AG10803 (cell line): ENCODE measurements around the gene TGM6.

Experiments
- DNase-seq: peaks from one replicate; pipeline ENCODE4 v3.0.0; 2010; ENCODE audit warnings: low read depth
- H3K4me3 ChIP-seq: 2 replicates; pipeline ENCODE4 v1.5.1; 2011; ENCODE audit warnings: mild to moderate bottlenecking, low read length, control low read depth
- TF ChIP-seq, protein P1 (sequence below): conservative IDR thresholded peaks from 2 replicates; pipeline ENCODE4 v1.5.1; 2011; ENCODE audit warnings: mild to moderate bottlenecking, low read length, control low read depth, inconsistent platforms

The TGM6 gene

DNA sequence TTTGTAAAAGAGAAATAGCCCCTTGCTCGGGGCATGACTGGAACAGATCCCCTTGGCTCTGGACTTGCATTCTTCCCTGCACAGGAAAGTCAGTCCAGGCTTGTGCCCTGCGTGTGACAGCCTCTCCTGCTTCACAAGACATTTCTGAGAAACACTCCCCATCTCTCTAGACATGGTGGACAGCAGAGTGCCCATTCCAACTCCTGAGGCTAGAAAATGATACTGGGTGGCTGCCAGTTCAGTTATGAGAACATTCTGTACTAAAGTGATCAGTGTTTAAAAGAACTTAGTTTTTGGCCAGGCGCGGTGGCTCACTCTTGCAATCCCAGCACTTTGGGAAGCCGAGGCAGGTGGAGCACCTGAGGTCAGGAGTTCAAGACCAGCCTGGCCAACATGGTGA, 43.6 kb upstream of the TGM6 start:
- no peak for DNase-seq
- TF ChIP-seq, protein P1, sequence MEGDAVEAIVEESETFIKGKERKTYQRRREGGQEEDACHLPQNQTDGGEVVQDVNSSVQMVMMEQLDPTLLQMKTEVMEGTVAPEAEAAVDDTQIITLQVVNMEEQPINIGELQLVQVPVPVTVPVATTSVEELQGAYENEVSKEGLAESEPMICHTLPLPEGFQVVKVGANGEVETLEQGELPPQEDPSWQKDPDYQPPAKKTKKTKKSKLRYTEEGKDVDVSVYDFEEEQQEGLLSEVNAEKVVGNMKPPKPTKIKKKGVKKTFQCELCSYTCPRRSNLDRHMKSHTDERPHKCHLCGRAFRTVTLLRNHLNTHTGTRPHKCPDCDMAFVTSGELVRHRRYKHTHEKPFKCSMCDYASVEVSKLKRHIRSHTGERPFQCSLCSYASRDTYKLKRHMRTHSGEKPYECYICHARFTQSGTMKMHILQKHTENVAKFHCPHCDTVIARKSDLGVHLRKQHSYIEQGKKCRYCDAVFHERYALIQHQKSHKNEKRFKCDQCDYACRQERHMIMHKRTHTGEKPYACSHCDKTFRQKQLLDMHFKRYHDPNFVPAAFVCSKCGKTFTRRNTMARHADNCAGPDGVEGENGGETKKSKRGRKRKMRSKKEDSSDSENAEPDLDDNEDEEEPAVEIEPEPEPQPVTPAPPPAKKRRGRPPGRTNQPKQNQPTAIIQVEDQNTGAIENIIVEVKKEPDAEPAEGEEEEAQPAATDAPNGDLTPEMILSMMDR, result no peak
- no peak overlapping the region for H3K4me3 ChIP-seq

GRCh38 chr20:2338411-2339066, 42.2 kb upstream of the TGM6 start:
- DNase-seq, result no peak
- TF ChIP-seq, protein P1, result no peak
- H3K4me3 ChIP-seq, result no peak overlapping the region

DNA sequence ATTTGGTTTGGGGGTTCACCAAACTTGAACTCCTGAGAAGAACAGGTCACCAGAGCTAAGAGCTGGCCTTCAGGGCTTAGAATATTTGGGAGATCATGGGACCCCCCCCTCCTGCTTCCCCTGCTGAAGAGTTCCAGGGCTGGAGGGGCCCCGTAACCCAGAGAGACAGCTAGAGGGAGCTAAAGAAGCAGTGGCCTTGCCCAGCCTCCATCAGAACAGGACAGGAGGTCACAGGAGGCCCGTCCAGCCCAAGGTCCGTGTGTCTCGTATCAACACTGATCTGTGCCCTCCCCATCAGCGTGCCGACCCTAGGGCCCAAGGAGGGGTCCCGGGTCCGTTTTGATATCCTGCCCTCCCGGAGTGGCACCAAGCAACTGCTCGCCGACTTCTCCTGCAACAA, 40.6 kb upstream of the TGM6 start:
- DNase-seq, result no peak
- TF ChIP-seq, protein P1, result no peak
- no peak overlapping the region for H3K4me3 ChIP-seq

DNA sequence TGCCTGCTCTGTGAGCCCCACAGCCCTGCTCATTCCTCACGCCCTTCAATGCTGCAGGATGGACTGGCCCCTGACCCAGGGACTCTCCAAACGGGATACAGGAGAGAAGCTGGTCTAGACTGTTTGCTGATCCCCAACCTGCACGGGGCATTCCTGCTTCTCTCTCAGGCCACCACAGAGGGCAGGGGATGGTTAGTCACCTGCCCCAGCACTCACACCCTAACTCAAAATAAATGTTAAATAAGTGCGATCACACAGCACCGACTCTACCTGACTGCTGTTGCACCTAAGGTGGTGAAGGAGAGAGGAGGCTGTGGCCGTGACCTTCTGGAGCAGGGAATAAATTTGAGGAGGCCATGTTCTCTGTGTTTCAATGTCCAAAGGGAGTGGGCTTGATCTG, 39.9 kb upstream of the TGM6 start:
- no peak for DNase-seq
- TF ChIP-seq, protein P1, result no peak
- H3K4me3 ChIP-seq, result no peak overlapping the region

DNA sequence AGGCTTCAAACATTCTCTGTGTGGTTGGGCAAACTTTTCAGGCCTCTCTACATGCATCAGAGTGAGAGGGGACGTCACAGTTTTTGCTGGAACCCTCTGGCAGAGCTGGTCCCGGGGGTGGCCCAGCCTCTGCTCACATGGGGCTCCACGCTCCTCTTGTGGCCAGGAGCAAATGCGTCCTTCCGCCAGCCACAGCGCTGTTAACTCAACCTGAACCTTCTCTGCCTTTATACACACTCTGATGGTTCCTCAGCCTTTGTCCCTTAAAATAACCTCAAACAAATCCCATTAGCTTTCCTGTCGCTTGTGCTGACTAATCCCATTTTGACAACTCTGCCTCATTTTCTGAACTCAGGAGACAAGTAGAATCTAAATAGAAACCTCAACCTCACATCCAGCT, 39.4 kb upstream of the TGM6 start:
- TF ChIP-seq, protein P1, result no peak
- H3K4me3 ChIP-seq, result no peak overlapping the region
- no peak for DNase-seq

- no peak for DNase-seq
- H3K4me3 ChIP-seq, result no peak overlapping the region
- TF ChIP-seq, protein P1, result no peak
Measured at GRCh38 chr20:2342243-2342642, 38.5 kb upstream of the TGM6 start.

DNA sequence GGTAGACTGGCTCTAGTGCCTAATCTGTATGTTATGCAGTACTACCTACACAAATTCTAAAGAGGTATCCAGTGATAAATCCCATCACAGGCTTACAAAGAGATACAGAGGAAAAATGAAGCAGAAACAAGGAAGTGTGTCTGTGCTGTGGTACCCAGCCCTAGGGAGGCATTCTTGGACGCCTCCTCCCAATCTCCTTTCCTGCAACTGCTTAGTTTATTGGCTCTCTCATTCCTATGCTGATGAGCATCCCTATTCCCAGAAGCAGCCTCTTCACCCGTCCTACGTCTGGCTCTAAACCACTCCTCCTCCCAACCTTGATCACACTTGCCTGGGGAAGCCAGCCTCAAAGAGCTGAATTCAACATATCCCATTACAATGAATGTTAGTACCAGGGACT, 34.5 kb upstream of the TGM6 start:
- DNase-seq, result no peak
- TF ChIP-seq, protein P1, result no peak
- no peak overlapping the region for H3K4me3 ChIP-seq
